ENCODE results near the gene GLB1L3.

GRCh38 chr11:134333946-134334345 is 57.8 kb downstream of the GLB1L3 start:
- TF ChIP-seq CEBPB (IDR thresholded peaks at IDR 0.05) (no peak), EP300 (IDR thresholded peaks at IDR 0.05; ENCODE audit: borderline replicate concordance) (no peak), MAX (IDR thresholded peaks at IDR 0.05) (no peak), TAF1 (IDR thresholded peaks at IDR 0.05; ENCODE audit: low read depth) (no peak), YY1 (IDR thresholded peaks at IDR 0.05; ENCODE audit: low read depth) (no peak), NFIC (IDR thresholded peaks at IDR 0.05) (no peak), REST (IDR thresholded peaks at IDR 0.05; ENCODE audit: low read depth) (no peak), CREB1 (IDR thresholded peaks at IDR 0.05; ENCODE audit: low read depth) (no peak)

Data from Ishikawa (cell line).